Colonic mucosa (tissue), 2 donors: ENCODE measurements around the gene HSD11B2. TPM values are rescaled to one million over a fixed set of nuclear protein-coding genes. Genes with fewer than 3 reads are reported as not detected.

Experiments
- total RNA-seq, 2 donors: library from RNA; stranded (reverse); fragmentation: NEBNext Ultra II Directional in 1 of 2; extraction: Animal tissue kit (Norgen Biotek cat#: 25700) in 1 of 2; gene quantifications; one replicate each; pipeline ENCODE4 v1.2.1, GENCODE V29; 2021
- donor health status: DM: no; HTN: no; CAD: no.
- donor health status: DM: no; HTN: no; CAD: no.

HSD11B2 gene
- total RNA-seq, 2 donors from 2014 or later: 348 to 378 TPM

Other genes with a start within 250 kb of the HSD11B2 start
- 10 to 100 TPM; 24.0 to 43.0 TPM for gene MATCAP1, start 247.2 kb upstream of the HSD11B2 start, total RNA-seq
- 1 to 10 TPM; 2.3 to 4.6 TPM for gene EXOC3L1, start 241.0 kb upstream of the HSD11B2 start, total RNA-seq
- gene E2F4, start 239.0 kb upstream of the HSD11B2 start, total RNA-seq: 10 to 100 TPM; 53.3 to 89.0 TPM
- gene ELMO3, start 232.0 kb upstream of the HSD11B2 start, total RNA-seq: 10 to 100 TPM; 60.7 to 75.6 TPM
- gene TMEM208, start 204.0 kb upstream of the HSD11B2 start, total RNA-seq: 10 to 100 TPM; 42.8 to 69.0 TPM
- gene FHOD1, start 183.6 kb upstream of the HSD11B2 start, total RNA-seq: 10 to 100 TPM; 21.6 to 47.2 TPM
- 1 to 10 TPM in 1 of 2 donors, under 1 TPM in 1; 0.48 to 2.1 TPM for gene SLC9A5, start 182.1 kb upstream of the HSD11B2 start, total RNA-seq
- 10 to 100 TPM; 13.1 to 14.7 TPM for gene PLEKHG4, start 151.6 kb upstream of the HSD11B2 start, total RNA-seq
- under 1 TPM in 1 of 2 donors, not detected in 1; 0.24 TPM for gene KCTD19, start 104.4 kb upstream of the HSD11B2 start, total RNA-seq
- gene LRRC36, start 104.3 kb upstream of the HSD11B2 start, total RNA-seq: 1 to 10 TPM in 1 of 2 donors, not detected in 1; 1.1 TPM
- 10 to 100 TPM in 1 of 2 donors, 1 to 10 TPM in 1; 3.7 to 12.3 TPM for gene TPPP3, start 37.6 kb upstream of the HSD11B2 start, total RNA-seq
- gene ZDHHC1, start 14.6 kb upstream of the HSD11B2 start, total RNA-seq: 1 to 10 TPM; 7.9 to 8.7 TPM
- 100 to 1,000 TPM; 194 to 195 TPM for gene ATP6V0D1, start 50.0 kb downstream of the HSD11B2 start, total RNA-seq
- gene AGRP, start 52.4 kb downstream of the HSD11B2 start, total RNA-seq: not detected
- 10 to 100 TPM; 14.4 to 19.0 TPM for gene RIPOR1, start 97.7 kb downstream of the HSD11B2 start, total RNA-seq
- gene CTCF, start 131.4 kb downstream of the HSD11B2 start, total RNA-seq: 10 to 100 TPM; 37.0 to 47.3 TPM
- 1 to 10 TPM; 1.9 to 2.5 TPM for gene CARMIL2, start 214.0 kb downstream of the HSD11B2 start, total RNA-seq
- 10 to 100 TPM; 11.8 to 27.5 TPM for gene ACD, start 229.1 kb downstream of the HSD11B2 start, total RNA-seq
- 10 to 100 TPM in 1 of 2 donors, 1 to 10 TPM in 1; 4.6 to 10.3 TPM for gene PARD6A, start 229.8 kb downstream of the HSD11B2 start, total RNA-seq
- gene ENKD1, start 235.6 kb downstream of the HSD11B2 start, total RNA-seq: 10 to 100 TPM in 1 of 2 donors, 1 to 10 TPM in 1; 9.1 to 13.0 TPM
- gene C16orf86, start 235.7 kb downstream of the HSD11B2 start, total RNA-seq: 1 to 10 TPM; 1.1 to 1.4 TPM